HG03521 (cell line): Measurements from ENCODE around the gene SPEF1.

Experiments
- ATAC-seq: cut with Tn5 transposase; IDR thresholded peaks from one replicate; pipeline ENCODE4 v1.9.1; 2021; ENCODE audit warnings: mild to moderate bottlenecking, moderate library complexity; ENCODE audit not compliant: unreplicated experiment

The SPEF1 gene

DNA sequence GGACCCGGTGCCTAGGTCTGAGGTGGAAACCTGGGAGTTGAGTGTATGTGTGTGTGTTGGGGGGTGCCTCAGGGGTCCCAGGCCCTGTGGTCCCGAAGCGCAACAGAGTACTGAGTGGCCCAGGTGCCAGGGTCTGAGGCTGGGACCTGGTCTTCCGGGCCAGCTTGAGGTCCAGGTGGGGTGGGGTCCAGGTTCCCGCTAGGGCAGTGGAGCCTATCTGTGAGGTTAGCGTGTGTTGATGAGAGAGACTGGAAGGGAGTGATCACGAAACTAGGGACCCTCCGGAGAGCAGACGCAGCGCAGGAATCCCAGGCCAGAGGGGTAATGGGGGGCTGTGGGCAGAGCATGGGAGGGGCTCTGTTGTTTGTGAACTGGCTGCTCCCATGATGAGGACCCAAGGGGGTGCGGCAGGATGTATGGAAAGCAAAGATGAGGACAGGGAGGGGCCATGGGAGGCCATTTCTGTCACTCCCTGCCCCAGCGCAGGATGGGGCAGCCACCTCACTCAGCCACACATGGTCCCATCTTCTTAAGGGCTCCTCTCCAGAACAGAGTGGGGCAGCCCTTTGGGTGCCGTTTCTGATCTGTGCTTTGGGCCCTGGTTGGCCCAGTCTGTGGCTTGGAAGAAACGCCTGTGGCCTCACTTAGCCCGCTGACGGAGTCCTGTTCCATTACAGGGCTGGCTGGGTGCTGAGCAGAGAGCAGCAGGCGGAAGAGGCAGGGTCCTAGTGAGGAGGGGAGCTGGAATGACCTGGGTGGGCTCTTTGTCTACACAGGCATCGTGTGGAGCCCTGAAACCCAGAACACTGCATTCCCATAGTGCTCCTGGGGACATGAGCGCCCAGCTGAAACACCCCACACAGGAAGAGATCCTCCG lies 47.9 kb downstream of the SPEF1 start:
- no peak for ATAC-seq

DNA sequence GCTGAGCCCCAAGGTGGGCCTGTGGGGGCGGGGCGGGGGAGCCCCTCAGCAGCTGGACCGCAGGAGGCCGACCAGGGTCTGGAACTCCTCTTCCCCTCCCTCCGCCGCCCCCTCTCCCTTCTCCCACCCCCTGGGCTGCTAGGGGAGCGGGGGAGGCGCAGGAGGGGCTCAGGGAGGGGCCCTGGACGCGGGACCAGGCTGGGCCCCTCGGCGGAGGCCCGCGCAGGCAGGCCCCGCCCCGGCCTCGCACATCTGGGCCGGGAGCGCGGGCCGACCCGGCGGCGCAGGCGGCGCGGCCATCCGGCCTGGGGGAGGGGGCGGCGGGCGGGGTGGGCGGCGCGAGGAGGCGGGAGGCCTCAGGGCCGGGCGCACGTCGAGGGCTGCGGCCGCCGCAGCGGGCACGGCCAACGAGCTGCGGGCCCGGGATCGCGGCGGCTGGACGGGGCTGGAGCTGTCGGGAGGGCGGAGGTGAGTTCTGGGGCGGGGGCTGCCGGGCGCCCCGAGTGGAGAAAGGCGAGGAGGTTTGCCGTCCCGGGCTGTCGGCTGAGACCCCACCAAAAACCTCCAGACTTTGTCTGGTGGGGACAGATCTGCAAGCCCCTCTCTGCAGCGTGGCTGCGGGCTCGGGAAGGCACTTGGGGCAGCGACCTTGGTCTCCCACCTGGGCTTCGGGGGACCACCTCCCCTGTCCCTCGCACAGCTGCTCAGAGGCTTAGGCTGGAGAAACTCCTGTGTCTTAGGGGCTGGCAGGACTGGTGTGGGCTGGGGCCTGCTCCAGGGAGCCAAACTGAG lies 48.7 kb downstream of the SPEF1 start, which contains the start of gene HSPA12B:
HSPA12B (plus strand) TSS at position 359 of the 792 bp plus-strand sequence. CDS start 5,990 bp downstream, outside the sequence.
- no peak for ATAC-seq

DNA sequence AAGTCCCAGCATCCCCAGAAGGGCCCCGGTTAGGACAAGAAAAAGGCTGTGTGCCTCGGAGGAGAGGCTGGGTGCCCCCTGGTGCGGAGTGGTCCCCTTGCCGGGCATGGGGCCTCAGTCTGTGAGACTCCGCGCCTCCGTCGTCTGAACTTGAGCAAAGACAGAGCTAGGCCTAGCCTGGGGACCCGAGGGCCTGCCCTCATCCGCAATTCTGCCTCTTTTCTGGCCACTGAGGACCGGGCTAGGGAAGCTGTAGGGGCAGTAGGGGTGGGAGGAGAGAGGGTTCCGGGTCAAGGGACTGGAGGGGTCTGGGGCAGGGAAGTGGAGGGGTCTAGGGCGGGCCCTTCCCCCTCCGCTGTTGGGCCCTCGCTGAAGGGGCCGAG lies 49.3 kb downstream of the SPEF1 start:
- ATAC-seq = no peak

DNA sequence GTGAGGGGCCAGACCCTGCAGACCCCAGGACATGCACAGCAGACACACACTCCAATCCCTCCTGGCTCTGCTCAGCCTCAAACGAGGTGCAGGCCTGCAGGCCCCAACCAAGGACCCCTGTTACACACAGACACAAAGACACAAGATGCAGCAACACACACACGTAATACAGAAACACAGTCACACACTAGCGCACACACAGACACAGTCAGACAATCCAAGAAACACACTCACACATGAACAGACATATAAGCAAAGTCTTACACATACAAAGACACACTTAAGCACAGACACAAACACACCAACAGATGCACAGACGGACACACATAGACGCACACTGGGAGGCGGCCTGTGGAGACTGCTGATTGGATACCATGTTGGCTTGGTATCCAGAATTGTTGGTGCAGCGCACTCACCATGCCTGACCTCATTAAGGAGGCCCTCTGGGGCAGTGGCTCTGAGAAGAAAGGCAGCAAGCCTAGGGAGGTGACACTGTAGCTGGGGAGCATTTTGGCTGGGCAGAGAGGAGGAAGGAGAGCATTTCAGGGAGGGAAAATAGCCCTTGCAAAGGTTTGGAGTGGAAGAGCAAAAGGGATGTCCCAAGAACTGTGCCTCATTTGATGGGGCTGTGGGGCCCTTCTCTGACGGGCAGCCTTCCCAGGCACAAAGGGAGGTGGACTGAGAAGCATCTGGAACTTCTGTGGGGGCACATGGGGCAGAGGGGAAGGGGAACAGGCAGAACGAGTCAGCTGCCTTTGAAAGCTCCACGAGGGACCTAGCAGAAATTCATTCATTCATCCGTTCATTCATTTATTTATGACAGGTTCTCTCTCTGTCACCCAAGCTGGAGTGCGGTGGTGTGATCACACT lies 50.2 kb downstream of the SPEF1 start:
- ATAC-seq = no peak

DNA sequence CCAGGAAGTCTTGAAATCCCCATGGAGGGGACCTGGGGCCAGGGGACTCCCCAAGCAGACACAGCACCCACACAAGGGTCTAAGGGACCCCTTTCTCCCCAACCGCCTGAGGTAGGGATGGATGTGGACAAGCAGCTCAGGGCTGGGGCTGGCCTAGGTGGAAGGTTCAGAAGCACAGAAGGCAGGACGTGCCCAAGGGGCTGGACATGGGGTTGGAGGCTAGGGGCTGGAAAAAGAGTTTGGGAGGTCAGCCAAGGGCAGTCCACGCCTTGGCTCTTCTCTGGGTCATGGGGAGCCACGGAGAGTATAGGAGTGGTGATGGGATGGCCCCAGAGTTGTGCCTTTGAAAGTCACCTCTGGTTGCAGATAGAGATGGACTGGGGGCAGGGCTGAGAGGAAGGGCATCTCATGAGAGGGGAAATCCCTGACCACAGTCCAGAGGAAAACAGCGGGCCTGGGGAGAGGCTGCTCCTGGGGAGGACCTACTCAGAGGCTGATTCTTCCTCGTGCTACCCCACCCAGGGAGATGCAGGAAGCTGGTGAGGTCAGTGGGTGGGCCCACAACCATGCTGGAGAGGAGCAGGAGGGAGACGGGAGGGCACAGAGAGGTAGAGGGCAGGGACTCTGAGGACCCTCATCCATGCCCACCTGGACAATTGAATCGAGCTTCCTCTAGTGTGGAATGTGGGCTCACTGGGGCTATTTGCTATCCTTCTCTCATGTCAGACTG lies 51.3 kb downstream of the SPEF1 start:
- ATAC-seq = no peak

DNA sequence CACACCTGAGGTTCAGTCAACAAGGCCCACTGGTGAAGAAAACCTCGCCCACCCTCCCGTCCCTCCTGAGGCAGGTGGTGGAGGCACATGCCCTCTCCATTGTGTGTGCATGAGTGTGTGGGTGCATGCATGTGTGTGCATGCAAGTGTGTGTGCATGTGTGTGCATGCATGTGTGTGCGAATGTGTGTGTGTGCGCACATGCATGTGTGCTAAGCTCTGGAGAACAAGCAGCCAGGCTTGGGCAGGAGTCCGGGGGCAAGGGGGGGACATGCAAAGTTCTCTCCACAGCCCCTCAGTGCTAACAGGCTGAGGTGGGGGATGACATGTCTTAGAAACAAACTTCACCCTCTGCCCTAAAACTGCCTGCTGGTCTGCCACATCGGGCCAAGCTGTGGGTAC lies 51.9 kb downstream of the SPEF1 start:
- no peak for ATAC-seq

DNA sequence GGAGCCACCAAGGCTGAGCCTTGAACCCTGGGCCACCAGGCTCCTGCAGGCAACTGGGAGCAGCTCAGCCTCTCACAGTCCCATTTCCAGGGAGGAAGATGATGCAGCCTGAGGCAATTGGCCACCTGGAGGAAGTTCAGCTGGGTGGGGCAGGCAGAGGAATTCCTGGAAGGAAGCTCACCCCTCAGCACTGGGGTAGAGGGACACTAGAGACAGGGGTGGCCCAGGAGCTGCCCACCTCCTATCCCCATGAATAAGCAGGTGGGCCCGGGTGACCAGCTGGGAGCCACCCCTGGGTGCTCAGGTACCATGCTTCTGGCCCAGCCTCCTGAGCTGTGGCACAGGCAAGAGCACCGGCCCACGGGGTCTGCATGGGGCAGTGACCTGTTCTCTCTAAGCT lies 52.4 kb downstream of the SPEF1 start:
- ATAC-seq = no peak

DNA sequence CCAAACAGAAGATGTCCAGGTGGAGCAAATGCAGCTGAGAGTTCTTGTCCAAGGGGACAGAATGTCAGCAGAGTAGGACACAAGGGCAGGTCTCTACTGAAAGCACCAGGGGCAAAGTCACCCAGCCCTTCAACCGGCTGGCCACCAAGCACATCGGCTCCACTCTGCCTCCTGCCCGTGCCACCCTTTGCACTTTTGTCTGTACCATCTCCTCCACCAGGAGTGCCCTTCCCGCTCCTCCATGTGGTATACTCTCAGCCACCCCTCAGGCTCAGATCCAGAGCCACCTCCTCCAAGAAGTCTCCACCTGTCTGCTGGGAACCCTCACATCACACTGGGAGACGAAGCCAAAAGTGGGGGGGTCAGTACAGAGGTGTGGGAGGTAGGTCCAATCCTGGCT lies 52.9 kb downstream of the SPEF1 start:
- ATAC-seq = no peak
